HG02870 (cell line): Measurements from ENCODE around the gene RIT1.
A peak's percentile ranks its signal among the peaks of the same experiment; 100 is the strongest.
"Not testable (repeated sequence)": the region's sequence is repeated elsewhere in the genome, so short reads cannot be mapped to it uniquely, and the experiment has no call there.

ENCODE experiments used
- ATAC-seq: cut with Tn5 transposase; IDR thresholded peaks from one replicate; pipeline ENCODE4 v1.9.1; 2021; ENCODE audit warnings: mild to moderate bottlenecking, moderate library complexity; ENCODE audit not compliant: unreplicated experiment

RIT1 gene

DNA sequence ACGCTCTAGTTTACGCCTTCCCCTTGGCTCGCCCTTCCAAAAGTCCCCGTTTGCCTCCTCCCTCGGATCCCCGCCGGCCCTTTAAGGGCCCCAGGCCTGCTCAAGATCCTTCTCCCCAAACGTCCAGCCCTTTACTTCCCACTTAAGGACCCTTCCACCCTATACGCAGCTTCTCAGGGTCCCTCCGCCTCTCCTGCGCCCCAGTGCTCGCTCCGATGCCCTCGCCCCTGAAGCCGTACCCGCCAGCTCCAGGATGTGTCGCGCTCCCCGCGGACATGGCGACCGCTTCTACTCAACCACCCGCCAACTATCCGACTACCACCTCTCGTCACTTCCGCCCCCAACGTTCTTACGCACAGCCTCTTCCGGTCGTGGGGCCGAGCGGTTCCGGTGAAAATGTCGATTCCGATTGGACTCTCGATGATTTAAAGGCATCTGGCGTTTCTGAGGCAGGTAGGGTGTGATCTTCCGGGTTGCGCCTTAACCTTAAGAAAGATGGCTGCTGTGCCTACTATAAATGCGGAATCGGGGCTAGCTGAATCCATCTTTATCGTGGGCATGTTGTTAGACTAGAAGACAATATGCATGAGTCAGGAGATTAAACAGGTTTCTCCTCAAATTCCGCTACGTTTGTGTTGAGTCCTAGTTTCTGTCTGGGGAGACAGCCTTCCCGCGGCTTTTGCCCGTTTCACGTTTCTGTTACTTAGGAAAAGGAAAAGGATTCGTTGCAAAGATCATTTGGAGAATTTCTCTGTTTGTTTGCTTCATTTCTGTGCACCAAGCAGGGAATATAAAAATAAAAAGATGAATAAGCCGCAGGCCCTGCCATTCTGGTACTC is 23.2 kb upstream of the RIT1 start, which contains the start of gene KHDC4:
Gene KHDC4, minus strand, starts transcription at position 317 of the 839 bp plus-strand sequence. Its CDS starts 40 bp downstream, at position 277.
- ATAC-seq: peak; percentile 94

DNA sequence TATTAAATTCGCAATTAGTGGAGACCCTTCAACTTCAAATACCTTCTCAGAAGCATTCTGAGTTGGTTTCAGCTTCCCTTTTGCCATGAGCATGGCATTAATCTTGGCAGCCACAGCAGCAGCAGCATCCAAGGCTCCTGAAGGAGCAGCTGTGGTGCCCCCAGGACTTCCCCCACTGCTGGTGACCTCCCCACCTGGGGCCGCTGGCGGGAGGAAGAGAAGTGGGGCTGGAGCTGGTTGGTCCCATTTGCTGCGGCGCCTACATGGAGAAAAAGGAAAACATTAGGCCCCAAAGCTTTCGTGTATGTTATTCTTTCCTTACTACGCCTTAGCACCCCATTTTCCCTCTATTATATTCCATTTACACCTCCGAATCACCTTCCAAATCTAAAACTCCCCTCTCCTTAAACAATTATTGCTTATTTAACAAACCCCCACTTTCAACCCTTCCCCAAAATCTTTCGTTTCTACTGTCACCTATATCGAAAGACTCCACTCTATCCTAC is 22.5 kb upstream of the RIT1 start:
- no peak for ATAC-seq

DNA sequence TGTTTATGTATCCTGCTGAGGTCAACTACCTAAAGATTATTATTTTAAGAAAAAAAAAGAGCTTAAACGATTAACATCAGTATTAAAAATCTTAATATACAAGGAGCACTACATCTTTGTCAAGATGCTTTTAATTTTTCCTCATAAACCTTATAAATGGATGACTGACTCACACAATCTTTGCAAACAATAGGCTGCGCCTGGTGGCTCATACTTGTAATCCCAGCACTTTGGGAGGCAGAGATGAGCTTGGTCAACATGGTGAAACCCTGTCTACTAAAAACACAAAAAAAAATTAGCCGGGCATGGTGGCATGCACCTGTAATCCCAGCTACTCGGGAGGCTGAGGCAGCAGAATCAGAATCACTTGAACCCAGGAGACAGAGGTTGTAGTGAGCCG is 21.3 kb upstream of the RIT1 start:
- no peak for ATAC-seq

DNA sequence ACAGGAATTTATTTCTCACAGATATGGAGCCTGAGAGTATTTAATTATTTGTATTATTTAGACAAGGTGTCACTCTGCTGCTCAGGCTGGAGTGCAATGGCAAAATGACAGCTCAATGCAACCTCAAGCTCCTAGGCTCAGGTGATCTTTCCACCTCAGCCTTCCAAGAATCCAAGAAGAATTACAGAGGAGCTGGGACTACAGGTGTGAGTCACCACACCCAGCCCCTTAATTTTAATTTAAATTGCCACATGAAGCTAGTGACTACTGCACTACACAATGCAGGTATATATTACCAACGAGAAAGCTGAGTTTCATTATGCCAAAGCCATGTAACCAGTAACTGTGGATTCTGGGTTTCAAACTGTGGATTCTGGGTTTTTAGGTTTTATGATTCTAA is 20.9 kb upstream of the RIT1 start:
- no peak for ATAC-seq

DNA sequence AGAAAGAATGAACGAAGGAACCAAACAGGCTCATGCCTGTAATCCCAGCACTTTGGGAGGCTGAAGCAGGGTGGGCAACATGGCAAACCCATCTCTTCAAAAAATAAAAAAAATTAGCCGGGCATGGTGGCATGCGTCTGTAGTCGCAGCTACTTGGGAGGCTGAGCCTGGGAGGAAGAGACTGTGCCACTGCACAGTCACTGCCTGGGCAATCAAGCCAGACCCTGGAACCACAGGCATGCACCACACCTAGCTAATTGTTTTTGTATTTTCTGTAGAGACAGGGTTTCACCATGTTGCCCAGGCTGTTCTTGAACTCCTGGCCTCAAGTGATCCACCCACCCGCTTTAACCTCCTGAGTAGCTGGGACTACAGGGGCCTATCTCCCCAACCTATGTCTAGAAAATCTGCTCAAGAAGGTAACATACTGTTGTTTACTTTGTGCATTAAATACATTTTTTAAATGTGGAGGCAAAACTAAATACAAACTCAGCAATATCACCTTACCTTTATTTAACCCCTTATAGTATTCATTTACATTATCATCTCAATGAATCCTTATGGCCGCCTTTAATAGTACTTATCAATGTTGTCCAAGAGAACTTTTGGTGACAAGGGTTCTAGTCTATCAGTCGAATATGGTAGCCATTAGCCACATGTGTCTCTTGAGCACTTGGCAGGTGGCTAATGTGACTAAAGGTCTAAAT is 20.3 kb upstream of the RIT1 start:
- ATAC-seq: no peak

DNA sequence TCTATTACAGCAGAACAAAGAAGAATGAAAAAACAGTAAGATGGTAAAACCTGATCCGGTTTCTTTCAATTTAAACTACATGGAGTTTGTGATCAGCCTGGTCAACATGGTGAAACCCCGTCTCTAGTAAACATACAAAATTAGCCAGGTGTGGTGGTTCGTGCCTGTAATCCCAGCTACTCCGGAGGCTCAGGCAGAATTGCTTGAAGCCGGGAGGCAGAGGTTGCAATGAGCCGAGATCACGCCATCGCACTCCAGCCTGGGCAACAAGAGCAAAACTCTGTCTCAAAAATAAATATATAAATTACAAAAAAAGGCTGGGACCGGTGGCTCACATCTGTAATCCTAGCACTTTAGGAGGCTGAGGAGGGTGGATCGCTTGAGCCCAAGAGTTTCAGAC is 19.6 kb upstream of the RIT1 start:
- ATAC-seq: not testable (repeated sequence)

DNA sequence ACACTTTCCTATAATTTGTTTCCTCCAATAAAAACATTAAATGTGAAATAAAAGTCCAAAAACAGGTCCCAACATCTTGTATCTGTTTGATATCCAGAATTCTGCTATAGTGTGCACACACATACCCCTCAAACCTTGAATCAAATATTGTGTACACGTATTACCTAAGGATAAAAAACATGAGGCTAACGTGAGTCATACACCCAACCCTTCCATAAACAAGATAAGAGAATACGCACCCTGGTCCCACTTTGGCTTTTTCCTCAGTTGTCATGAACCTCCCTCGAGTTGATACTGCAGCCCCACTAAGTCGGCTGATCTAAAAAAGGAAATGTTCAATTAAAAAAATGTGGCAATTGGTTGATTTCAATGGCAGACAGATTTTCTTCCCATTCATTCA is 17.9 kb upstream of the RIT1 start:
- ATAC-seq: no peak

DNA sequence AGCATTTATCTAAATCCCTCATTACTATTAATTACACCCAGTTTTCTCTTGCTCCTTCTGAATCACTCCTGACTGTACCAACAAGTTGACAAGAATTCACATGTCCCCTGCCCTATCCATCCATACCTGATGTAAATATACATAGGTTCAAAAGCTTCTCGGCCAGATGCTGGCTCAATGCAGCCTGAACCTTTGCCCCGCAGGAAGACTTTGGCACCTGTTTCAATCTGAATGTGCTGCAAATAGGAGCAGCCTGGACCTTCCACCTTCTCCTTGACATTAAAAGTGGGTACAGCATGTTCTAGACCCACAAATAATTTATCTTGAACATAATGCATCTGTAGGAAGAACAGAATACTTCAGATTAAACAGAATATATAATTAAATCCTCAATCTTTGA is 14.4 kb upstream of the RIT1 start:
- no peak for ATAC-seq

DNA sequence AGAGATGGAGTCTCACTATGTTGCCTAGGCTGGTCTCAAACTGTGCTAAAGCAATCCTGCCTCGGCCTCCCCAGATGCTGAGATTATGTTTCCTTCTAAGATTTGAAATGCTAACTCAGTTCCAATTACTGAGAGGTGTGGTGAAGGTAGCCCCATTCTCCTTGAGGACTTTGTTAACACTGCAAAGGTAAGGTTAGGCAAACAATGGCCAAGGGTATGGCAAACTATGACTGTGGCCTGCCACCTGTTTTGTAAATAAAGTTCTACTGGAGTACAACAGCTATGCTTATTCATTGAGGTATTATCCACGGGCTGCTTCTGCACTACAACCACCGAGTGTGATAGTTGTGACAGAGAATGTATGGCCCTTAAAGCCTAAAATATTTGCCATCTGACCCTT is 9.6 kb upstream of the RIT1 start:
- no peak for ATAC-seq

DNA sequence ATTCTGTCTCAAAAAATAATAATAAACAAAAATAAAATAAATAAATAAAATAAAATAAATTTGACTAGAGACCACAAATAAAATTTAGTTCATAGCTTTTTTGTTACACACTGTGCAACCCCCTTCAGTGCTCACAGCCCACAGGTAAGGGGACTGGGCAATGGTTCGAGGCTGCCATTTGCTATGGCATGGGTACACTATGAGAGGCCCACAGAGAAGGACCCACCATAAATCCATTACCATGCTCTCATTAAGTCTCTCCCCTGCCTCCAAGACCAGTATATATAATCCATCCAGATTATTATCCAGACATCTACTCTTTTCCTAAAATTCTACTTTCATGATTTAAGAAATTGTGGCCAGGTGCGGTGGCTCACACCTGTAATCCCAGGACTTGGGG is 8.7 kb upstream of the RIT1 start:
- no peak for ATAC-seq

DNA sequence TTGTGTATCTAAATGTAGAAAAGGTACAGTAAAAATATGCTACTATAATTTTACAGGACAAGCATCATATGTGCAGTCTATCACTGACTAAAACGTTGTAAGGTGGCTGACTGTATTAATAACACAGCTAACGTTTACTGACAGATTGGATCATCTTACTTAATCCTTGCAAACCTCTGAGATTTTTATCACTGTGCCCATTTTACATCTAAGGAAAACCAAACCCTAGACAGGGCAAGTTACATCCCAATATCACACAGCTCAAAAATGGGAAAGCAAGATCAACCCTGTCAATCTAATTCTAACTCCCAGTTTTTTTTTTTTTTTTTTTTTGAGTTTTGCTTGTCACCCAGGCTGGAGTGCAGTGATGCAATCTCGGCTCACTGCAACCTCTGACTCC is 7.5 kb upstream of the RIT1 start:
- ATAC-seq: no peak

DNA sequence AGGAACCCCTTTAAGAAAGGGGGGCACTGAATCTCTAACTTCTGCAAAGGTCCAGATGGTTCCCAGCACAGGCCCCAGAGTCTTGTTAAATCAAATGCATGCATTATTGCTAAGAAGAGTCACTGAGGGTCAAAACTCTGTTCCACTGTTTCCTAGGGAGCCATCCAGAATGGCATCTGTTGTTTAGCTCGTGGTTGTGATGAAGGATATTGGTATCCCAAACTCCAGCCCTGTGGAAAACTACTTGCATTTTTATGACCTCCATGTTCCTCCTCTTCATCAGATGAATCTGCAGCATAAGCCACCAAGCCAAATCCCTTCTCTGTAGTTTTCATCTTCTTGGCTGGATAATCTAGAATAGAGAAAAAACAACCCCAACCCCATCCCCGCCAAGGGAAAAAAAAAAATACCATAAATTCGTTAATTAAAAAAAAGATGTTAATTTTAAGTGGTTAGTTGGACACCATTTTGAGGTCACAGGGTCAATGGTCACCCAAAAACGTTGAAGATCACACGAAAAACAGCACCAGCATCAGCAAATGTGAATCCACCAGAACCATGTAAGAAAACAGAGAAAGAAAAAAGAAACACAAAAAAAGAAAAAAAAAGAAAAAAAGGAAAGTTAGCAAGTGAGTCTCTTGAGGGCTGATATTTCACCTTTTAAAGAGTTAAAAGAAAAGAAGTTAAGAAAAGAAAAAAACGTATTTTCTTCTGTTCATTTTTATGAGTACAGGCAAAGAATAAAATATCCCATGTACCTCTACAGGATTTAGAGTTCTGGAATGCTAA is 3.0 kb upstream of the RIT1 start:
- no peak for ATAC-seq

DNA sequence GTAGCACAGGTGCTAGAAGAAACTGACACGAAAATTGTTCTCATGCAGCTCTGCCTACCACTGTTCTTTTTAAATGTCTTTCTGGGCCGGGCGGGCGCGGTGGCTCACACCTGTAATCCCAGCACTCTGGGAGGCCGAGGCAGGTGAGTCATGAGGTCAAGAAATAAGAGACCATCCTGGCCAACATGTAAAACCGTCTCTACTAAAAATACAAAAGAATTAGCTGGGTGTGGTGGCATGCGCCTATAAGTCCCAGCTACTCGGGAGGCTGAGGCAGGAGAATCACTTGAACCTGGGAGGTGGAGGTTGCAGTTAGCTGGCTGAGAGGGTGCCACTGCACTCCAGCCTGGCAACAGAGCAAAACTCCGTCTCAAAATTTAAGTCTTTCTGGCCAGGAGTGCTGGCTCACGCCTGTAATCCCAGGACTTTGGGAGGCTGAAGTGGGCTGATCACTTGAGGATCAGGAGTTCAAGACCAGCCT is 947 bp upstream of the RIT1 start:
- peak; percentile 27 for ATAC-seq

DNA sequence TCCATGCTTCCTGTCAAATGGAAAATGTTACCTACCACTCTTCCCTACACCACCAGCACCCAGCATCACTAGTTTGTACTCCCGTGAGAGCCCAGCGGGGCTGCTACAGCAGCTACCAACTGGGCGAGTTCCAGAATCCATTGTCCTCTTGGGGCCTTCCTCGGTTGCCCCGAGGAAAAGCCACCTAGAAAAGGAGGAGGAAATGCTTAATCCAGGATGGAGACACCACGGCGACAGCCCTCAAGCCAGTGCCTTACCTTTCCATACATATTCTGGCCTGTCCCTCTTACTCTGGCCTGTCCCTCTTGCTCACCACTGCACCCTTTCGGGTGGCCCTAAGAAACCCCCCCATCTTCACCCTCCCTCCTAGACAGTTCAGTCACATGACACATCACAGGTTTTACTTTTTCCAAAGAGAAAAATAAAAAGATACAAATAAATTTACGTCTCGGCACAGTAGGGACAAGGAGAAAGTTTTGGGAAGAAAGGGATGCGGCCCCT is 478 bp downstream of the RIT1 start:
- no peak for ATAC-seq

DNA sequence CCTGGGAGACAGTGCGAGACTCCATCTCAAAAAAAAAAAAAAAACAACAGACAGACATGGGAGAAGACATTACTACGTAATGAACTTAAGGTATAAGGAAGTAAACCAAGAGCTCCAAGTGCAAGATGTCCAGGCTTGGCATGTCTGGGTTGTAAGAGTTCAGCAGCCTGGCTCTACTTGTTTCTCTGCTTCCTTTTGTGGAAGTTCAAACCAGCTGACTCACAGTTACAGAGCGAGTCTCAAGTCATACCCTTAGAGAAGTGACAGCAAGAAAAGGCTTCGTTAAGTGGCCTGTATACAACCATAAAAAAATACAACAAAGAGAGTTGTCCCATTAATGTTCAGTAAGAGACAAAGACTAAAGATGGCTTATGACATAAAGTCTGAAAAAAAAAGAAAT is 1.3 kb downstream of the RIT1 start:
- no peak for ATAC-seq

DNA sequence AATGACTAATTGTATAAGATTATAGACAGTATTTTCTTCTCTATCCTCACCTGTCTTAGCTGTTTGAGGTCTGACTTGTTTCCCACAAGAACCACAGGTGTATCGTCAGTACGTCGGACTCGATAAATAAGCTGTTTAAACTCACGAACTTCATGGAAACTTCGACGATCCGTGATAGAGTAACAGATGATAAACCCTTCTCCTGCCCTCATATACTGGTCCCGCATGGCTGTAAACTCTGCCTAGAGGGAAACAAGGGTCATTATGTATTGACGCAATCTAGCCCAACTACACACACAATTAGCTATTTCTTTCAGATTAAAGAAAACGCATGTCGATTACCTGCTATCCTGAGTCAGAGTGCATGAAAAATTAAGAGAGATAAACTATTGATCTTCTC is 6.9 kb downstream of the RIT1 start:
- no peak for ATAC-seq

DNA sequence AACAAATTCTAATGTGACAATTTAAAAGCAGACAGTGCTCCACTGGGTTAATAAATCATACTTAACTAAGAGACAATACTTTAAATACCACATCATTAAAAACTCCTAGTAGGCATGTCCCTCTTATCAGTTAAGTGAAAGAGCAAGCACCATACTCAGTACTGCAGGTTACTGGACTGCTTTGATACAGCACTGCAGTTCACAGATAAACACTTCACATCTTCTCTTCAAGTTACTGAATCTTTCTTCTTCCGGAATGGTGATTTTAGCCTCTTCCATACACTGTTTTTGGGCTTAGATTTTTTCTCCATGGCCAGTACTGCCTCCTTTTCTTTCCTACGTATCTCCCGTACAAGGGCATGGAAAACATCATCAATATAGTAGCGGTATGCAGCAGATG is 11.0 kb downstream of the RIT1 start:
- no peak for ATAC-seq

DNA sequence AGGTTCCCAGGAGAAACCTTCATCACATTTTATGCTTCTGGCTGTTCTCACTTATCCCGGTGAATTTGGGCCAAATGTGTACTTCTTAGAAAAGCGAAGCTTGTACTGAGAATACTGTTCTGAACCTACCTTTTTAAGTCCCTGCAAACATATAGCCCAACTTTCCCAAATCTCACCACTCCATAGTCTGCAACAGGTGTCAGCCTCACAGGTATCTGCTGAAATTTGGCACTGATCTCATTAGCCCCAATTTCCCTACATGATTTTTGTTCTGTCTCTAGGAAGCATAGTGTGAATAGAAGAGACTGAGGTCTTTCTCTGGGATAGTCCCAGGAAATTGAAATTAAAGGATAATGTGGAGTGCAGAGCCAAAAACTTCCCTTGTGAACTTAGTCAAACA is 11.5 kb downstream of the RIT1 start:
- ATAC-seq: no peak

DNA sequence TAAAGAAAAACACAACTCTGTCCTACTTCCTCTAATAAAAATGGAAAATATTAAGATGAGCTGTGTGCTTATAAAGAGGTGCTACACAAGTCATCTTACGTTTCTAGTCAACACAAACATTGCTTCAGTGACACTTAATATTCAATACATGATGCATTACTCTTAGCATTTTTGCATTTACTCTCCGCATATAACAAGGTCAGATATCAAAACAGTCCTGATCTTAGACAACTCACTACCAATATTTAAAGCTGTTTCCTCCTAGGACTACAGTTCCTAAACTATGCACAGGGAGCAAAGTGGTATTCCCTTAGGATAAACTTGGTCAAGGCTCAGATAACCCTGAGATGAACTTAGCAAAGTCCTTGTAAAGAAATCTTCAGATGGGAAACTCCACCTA is 12.3 kb downstream of the RIT1 start:
- ATAC-seq: no peak

DNA sequence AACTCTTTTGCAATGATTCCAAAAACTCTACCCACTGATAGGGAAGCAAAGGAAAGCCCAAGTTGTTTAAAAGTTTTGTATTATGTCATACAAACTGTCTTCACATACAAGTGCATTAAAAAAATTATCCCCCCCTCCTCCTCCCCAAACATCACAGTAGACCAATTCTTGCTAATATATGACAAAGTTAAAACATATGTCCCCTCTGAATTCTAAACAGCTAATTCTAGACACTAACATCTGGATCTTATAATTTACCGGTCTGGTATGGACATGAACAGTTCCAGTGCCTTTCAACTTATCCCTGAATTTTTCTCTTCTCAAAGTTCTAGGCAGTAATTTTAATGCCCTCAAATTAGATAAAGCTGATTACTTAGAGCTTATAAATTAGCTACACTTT is 13.4 kb downstream of the RIT1 start:
- ATAC-seq: no peak

DNA sequence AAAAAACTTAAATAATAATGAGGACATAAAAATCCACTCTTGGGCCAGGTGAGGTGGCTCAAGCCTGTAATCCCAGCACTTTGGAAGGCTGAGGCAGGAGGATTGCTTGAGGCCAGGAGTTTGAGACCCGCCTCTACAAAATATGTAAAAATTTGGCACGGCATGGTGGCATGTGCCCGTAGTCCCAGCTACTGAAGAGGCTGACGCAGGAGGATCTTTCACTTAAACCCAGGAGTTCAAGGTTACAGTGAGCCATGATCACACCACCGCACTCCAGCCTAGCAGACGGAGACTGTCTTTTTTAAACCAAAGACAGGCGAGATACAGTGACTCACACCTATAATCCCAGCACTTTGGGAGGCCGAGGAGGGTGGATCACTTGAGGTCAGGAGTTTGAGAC is 14.7 kb downstream of the RIT1 start:
- not testable (repeated sequence) for ATAC-seq
